Dermis blood vessel endothelial cell (primary cell): ENCODE results near the gene NUMB. TPM values are rescaled to one million over a fixed set of nuclear protein-coding genes. Genes with fewer than 3 reads are reported as not detected.

Source experiments
- DNase-seq: peaks from one replicate; pipeline ENCODE4 v3.0.0; 2010
- total RNA-seq: library from RNA; depleted of rRNA; stranded (reverse); fragments of >200 nt; gene quantifications from 2 replicates; pipeline ENCODE4 v1.2.3, GENCODE V29; 2014

The NUMB gene
- total RNA-seq, 1 donor from 2014 or later: 46.3 TPM

DNA sequence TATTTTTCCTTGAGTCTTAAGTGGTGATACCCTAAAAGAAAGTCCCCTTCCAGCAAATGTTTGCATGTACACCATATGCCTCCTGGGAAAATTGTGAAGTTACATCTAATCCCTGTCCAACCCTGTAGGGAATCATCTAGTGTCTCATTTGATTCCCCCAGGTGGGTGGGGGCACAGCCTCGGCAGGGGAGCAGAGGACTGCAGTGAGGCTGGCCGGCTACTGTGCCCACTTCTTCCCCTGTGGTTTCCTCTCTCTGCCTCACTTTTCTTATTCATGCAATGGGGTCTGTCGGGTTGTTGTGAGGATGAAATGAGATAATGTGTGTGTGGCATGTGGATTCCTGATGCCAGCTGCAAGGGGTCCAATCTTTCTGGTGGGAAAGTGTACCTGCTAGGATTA, 215.0 kb downstream of the NUMB start:
- no peak for DNase-seq

DNA sequence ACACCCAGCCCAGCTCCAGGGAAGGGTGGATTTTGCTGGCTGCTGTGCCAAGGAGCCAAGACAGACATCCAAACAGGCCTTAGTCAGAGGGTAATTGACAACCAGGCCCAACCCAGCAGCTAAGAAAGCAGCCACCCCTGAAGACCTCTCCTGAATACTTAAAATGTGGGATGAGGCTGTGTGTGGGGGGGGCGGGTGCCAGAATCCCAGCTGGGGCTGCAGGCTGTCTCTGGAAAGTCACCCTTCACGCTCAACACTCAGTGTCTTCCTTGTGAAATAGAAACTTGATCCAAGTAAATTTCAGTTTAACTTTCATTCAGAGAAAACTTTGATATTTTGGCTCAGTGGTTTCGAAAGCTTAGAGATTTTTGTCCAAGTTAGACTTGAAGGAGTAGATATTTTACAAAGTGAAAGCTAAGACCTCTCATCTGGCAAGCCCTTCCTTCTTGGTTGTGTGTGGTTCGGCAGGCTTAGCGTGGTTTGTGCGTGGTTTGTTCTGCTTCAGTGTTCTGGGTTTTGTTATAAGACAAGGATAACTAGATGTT, 215.9 kb downstream of the NUMB start:
- DNase-seq: no peak

DNA sequence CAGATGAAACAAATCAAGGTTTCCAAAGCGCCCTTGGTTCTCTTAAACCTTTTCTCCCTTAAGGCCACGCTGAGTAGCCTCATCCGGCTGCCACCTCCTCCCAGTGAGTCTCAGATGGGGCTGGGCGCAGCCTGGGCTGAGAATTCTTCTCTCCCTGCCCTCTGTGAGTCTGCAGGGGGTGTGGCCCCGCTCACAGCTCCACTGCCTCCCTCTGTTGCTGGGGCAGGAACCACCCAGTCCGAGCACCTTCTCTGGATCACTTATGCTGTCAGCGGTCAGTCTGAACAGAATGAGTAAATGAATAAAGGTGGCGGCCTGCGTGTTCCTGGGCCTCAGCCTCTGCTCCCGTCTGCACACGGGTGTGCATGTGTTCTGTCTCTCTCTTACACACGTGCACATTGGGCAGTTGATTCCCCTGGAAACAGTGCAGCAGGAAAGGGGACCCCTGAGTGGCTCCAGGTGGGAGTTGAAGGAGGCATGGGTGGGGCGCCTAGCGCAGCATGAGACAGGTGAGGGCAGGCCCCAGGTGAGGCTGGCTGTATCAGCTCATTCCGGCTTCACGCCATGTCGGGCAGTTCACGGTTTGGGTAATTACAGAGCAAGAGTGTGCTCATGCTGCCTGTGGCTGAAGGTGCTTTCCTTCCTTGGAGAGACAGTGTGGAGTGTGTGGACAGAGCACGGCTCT, 216.7 kb downstream of the NUMB start:
- no peak for DNase-seq

DNA sequence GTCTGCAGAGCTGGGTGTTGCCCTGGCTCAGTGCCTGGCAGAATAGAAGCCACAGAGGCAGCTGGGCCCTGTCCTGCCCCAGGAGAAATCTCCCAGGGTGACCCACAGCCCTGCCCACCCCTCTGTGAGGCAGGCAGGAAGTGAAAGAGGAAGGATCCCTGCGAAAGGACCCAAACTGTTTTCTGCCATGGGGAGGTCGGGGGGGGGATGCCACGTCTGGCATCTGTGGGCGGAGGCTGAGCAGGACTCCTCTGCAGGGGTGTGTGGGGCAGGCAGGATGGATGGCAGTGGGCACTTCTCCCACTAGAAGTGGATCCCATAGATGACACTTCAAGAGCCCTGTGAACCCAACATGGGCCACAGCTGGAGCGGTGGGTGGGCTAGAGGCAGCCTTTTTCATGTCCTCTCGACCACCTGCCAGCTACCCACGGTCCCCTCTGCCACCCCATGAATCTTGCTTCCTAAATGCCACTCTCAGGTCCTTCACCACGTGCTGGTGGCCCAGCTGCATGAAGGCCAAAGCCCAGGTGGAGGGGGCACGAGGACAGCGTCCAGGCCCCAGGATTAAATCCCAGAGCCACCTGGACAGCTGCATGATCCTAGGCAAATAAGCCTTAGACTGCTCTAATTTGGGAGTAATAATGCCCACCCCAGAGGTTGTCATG, 217.4 kb downstream of the NUMB start:
- DNase-seq: no peak

DNA sequence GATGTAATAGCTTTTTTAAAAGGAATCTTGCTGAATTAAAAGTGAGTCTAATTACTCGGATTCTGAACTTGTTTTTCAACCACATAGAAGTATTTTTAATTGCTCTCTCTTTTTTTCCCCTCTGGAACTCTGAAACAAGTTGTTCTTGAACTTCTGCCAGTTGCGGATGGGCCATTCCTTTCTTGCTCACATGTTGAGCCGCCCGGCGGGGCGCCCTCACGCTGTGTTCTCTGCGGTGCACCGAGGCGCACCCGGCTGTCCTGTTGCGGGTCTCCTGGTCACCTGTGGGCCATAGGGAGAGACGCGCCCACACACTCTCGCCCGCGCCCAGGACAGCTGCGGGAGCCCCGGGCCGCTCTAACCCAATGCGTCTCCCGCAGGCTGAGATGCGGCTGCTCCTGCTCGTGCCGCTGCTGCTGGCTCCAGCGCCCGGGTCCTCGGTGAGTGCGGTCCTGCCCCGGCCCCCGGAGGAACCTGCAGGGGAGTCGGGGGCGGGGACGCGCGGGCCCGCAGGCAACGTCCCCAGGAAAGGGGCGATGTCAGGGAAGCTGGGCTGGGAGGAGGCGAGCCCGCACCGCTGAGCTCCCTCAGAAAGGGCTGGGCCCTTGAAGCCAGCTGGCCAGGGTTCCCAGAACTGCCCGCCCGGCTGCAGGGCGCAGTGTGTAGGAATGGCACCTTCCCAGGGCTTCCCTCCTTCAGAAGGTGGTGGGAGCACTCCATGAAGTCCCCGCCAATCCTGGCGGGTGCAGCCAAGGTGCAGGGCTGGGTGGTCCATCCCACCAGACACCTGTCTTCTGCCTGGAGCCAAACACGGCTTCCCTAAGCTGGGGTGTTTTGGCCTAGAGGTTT, 218.7 kb downstream of the NUMB start:
- peak; percentile 65 for DNase-seq

DNA sequence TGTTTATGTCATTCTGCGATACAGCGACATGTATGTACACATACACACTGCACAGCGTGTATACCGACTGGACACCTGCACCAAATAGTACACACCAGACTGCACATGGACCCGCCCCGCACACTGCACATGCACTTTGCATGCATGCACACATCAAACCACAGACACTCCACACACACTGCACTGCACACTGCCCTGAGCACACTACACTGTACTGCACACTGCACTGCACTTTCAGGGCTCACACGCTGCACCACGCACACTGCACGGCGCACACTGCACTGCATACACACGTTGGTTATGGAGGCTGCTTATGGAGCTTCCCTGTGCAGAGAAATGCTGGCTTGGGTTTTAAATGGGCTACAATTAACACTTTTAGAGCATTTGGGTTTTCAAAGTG, 219.4 kb downstream of the NUMB start:
- peak; percentile 16 for DNase-seq

DNA sequence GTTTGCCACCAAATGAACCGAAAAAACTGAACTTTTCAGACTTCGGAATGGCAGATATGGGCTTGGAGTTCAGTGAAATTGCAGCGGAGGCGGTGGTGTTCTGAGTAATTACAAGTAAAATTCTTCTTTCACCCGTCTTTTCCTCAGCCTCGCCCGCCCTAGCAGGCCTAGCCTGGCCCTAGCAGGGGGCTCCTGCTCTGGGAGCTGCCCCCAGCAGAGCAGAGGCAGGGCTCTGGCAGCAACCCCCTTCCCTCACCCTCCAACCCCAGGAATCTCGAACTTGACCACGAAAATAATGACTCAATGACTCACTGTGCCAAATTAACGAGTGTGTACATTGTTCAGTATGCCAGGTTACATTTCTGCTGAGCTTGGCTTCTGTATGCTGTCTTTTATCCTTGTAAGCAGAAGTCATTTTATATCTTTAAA, 219.9 kb downstream of the NUMB start:
- peak; percentile 72 for DNase-seq

DNA sequence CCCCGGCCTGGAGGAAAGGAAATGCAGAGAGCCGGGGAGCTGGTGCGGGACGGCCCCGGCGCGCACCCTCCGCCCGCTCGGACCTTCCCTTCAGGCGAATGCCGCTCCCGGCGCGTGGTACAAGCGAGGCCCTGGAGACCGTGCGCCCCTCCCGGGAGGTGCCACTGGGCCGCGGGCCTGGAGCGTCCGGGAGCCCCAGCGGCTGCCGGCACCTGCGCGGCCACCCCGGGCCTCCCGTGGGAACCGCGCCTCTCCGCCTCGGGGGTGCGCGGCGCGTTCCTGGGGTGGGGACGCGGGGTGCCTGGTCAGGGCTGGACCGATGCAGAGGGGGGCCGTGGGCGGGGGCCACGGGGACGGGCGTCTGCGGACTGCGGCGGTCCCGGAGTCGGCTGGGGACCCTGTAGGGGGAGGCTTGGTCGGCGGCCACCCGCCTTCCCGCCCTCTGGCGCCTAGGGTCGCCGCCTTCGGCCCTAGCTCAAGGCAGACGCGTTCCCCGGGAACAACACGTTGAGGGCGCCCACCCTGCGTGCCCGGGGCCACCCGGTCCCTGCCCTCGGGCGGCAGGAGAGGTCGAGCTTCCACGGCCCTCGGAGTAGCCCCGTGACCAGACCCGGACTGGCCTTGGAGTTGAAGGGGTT, 220.4 kb downstream of the NUMB start:
- peak; percentile 28 for DNase-seq

DNA sequence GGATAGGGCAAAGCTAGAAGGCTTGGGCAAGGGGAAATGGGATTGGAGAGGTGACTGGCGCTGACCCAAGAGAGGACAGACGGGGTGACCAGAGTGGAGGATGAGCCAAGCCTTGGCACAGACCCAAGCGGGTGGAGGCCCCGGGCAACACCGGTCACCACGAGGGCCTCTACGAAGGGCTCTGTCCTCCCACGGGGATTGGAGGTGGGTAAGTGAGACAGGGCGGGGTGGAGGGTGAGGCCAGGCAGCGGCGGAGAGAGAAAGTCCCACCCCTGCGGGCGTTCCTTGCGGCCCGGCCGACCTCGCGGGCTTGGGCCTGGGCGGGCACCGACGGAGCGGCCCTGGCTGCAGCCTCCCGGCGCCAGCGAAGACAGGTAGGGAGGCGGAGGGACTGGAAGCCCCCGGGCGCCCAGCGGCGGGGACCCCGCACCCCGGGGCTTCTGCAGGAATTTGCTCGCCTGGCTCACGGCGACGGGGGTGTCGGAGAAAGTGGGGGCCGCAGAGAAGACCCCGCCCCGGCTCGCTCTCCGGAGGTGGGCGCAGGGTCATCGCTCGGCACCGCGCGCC, 221.0 kb downstream of the NUMB start, which contains the start of gene PAPLN:
Gene PAPLN, plus strand, starts transcription at position 288 of the 567 bp plus-strand sequence. CDS start 2,273 bp downstream, outside the sequence.
- DNase-seq: peak; percentile 40

DNA sequence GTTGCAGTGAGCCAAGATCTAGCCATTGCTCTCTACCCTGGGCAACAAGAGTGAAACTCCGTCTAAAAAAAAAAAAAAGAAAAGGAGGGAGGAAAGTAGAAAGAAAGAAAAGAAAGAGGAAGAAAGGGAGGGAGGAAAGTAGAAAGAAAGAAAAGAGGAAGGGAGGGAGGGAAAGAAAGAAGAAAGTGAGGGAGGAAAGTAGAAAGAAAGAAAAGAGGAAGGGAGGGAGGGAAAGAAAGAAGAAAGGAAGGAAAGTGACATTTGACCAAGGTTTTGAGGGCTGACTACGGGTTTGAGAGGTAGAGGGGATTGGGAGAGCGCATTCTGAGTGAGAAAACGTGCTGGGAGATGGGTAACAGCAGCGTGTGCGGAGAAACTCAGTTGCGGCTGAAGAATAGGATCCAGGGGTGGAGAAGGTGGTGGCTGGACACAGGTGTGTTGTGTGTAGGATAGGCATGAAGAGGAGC, 221.6 kb downstream of the NUMB start:
- no peak for DNase-seq

DNA sequence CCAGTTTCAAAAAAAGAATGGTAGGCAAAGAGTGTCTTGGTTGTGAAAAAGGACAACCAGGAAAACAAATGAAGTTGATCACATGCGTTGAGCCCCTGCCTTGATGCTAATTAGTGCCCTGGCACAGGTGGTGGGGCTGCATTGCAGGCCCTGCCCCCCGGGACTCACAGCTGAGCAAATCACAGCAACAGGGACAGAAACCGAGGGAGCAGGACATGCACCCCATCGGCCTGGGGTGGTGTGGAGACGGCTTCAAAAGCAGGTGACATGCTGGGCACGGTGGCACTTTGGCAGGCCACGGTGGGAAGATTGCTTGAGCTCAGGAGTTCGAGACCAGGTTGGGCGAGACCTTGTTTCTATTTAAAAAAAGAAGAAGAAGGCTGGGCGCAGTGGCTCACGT, 222.2 kb downstream of the NUMB start:
- no peak for DNase-seq

DNA sequence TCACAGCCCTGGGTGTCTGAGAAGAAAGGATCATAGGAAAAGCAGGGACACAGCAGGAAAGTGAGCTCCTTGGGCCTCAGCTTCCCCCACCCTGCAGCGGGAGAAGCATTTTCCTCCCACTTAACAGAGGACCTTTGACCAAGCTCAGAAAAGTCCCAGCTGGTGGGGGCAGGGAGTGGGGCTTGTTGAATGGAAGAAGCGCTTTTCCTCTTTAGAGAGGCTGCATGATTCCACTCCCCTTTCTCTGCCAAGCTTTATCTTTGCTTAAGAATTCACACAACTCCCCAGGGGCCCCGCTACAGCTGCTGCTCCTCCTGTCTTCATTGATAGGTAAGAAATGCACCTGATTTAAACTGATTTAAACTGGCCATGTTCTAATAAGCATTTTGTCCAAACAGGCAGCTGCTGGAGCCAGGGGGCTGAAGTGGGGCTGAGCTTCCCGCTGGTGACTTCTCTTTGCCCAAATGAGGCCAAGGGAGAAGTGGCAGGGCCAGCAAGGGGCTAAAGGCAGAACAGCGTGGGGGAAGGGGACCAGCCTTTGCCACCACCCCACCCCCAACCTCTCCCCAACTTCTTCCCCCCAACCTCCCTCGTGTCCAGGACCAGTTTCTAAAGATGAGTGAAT, 222.7 kb downstream of the NUMB start:
- DNase-seq: no peak

DNA sequence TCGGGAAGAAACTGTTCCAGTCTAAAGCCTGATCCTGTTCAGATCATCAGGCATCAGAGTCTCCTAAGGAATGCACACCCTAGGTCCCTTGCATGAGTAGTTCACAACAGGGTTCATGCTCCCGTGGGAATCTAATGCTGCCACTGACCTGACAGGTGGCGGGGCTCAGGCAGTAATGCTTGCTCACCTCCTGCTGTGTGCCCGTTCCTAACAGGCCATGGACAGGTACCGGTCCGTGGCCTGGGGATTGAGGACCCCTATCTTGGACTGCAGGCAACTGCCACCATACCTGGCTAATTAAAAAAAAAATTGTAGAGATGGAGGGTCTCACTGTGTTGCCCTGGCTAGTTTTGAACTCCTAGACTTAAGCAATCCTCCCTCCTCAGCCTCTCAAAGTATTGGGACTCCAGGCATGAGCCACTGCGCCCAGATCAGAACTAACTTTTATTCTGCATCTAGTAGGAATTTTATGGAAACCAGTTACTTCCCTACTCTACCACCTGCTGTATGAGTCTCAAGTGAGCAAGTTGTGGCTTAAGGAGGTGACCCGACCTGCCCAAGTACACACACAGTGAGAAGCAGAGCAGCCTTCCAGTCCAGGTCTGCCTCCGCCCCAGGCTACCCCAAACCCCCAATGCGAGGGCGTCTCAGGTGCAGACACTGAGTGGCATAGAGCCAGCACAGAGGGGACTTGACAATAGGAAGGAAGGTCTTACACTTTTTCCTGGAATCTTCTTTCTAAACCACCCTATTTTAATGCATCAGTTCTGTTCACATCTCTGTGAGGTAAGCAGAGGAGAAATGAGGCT, 223.6 kb downstream of the NUMB start:
- DNase-seq: no peak

DNA sequence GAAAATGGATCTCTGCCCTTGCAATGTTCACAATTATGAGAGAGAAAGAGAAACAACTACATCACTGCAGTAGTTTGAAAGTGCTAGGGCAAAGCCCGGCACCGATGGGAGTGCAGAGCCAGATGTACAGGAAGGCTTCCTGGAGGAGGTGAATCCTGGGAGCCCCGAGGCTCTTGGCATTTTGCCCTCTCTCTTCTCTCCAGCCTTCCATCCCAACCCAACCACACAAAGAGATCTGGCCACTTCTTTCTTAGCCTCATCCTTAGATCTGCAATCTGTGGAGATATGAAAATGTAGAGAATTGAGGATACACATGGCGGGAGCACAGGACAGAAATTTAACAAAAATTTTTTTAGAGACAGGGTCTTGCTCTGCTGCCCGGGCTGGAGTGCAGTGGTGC, 224.3 kb downstream of the NUMB start:
- DNase-seq: no peak

DNA sequence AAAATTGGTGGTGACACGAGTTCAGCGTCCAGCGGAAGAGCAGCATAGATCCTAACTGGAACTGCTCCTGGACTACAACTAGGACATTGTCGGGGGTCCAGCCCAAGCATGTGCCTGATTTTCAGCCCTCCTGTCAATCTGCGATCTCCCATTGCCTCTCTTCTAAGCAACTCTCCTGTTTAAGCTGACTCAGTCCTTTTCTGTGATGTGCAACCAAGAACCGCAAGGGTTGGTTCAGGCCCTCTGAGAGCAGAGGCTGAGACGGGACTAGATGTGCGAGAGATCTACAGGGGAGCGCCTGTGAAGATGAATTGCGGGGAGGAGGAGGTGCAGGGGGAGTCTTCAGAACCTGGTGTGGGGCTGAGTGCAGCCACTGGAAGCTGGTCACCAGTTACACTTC, 224.8 kb downstream of the NUMB start:
- DNase-seq: no peak

DNA sequence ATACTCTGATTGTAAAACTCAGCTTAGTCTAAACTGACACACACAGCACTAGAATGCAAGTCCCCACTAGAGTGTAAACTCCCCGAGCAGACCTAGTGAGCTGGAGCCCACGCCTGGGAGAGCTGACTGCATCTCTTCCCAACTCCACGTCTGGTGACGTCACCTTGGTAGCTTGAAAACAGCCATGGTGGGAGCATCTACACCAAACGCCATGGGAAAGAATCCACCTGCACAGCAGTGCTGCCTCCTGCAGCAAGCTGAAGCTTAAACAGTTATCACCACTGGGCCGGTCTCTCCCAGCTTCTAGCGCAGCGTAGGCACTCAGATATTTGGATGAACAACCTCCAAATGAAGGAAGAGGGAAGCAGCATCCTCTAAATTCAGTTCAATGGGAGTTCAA, 225.4 kb downstream of the NUMB start:
- DNase-seq: peak; percentile 34

DNA sequence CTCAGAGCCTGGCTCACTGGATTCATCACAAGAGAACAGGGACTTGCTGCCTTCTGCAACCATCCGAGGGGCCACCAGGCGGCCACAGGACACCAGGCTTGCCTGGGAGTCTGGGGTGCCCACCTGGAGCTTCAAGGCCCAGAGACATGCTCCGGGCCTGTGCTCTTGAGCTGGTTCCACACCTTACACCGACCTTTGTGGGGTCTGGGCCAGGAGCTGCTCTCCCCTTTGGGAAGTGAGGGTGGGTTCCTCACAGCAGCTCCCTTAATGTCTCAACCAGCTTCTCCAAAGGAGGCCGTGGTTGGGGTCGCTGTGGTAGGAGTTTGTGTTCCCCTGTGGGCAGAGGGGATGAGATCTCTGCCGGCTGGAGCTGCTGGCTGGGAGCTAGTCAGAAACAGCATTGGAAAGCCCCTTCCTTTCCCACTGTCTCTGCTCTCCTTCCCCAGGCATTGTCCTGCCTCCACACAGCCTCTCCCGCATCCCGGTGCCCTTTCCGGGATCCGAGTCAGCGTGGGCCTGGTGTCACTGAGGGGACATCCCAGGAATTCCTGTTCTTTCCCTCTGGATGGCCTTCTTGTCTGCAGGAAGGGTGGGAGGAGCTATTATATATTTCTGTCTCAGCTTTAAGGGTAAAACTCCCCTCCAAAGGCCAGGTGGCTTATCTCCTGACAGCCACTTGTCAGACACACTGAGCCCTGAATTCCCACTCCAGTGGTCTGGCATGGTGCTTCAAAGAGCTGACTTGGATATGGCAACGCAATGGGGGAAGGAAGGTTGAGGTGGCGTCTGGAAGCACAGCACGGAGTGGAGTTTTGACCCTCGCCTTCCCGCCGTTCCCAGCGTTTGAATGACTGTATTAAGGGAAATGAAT, 226.1 kb downstream of the NUMB start:
- DNase-seq: peak; percentile 66

DNA sequence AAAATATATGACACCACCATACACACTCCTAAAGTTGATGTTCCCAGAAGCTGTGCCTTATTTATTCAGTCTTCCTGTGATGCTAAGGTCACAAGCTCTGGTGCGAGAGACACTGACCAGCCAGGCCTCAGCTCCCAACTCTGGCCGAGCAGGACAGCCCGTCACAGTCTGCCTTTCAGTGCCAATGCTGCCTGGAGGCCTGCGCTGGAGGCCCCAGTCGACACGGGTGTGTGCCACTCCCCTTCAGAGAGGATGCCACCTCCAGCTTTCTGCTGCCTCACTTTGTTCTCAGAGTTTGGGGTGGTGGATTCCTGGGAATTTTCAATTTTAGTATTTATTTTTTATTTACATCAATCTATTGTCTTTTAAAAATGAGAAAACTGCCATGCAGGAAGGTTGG, 228.3 kb downstream of the NUMB start:
- DNase-seq: no peak
